Hepatocyte (in vitro differentiated cells): ENCODE data around the gene SKP1. TPM values are rescaled to one million over a fixed set of nuclear protein-coding genes. Genes with fewer than 3 reads are reported as not detected.

Experiments used
- DNase-seq: peaks from one replicate; pipeline ENCODE4 v3.0.0-alpha.2; 2016; ENCODE audit warnings: low spot score
- H2AFZ ChIP-seq: fragments of 200-600 bp; sonication (generic); 2 replicates; pipeline ENCODE4 v1.6.0; 2016; ENCODE audit warnings: antibody characterized with exemption, mild to moderate bottlenecking
- H3K27ac ChIP-seq: fragments of 200-600 bp; sonication (generic); 2 replicates; pipeline ENCODE4 v1.5.1; 2016; ENCODE audit warnings: mild to moderate bottlenecking
- H3K27me3 ChIP-seq: fragments of 200-600 bp; sonication (generic); 2 replicates; pipeline ENCODE4 v1.6.1; 2016
- H3K36me3 ChIP-seq: fragments of 200-600 bp; sonication (generic); replicated peaks from 2 replicates; pipeline ENCODE4 v1.5.1; 2016; ENCODE audit warnings: low read depth; ENCODE audit not compliant: insufficient read depth
- H3K4me1 ChIP-seq: fragments of 200-600 bp; sonication (generic); 2 replicates; pipeline ENCODE4 v1.5.1; 2016; ENCODE audit warnings: mild to moderate bottlenecking, moderate library complexity; ENCODE audit not compliant: insufficient read depth
- H3K4me2 ChIP-seq: fragments of 200-600 bp; sonication (generic); 2 replicates; pipeline ENCODE4 v1.6.0; 2016
- H3K4me3 ChIP-seq: fragments of 200-600 bp; sonication (generic); 2 replicates; pipeline ENCODE4 v1.5.1; 2016; ENCODE audit warnings: mild to moderate bottlenecking
- H3K79me2 ChIP-seq: fragments of 200-600 bp; sonication (generic); 2 replicates; pipeline ENCODE4 v1.6.0; 2017; ENCODE audit warnings: mild to moderate bottlenecking
- H3K9me2 ChIP-seq: fragments of 200-600 bp; sonication (generic); replicated peaks from 2 replicates; pipeline ENCODE4 v1.6.0; 2017; ENCODE audit warnings: mild to moderate bottlenecking; ENCODE audit not compliant: insufficient read depth
- H3K9me3 ChIP-seq: fragments of 200-600 bp; sonication (generic); 2 replicates; pipeline ENCODE4 v1.5.1; 2016; ENCODE audit warnings: low read depth, mild to moderate bottlenecking
- H4K20me1 ChIP-seq: fragments of 200-600 bp; sonication (generic); 2 replicates; pipeline ENCODE4 v1.6.0; 2016; ENCODE audit warnings: mild to moderate bottlenecking; ENCODE audit not compliant: insufficient read depth, poor library complexity, severe bottlenecking
- EZH2 ChIP-seq: fragments of 200-600 bp; sonication (generic); IDR thresholded peaks from 2 replicates; pipeline ENCODE4 v1.6.1; 2016; ENCODE audit warnings: antibody characterized with exemption, mild to moderate bottlenecking, borderline replicate concordance
- EZH2phosphoT487 ChIP-seq: fragments of 200-600 bp; sonication (generic); IDR thresholded peaks from one replicate; pipeline ENCODE4 v1.6.1; 2018; ENCODE audit warnings: antibody characterized with exemption, mild to moderate bottlenecking, low read depth, moderate library complexity; ENCODE audit not compliant: unreplicated experiment, severe bottlenecking
- WGBS: methylation state at CpG from one replicate; pipeline ENCODE4 v1.1.6; 2016; ENCODE audit warnings: low lambda C conversion rate; ENCODE audit errors: missing lambda C conversion rate; 5-methylcytosine and 5-hydroxymethylcytosine counted together
- polyA plus RNA-seq: library from polyadenylated mRNA; unstranded; fragments of >200 nt; fragmentation: Nextera tagmentation; extraction: Ambion mirVana; gene quantifications from 2 replicates; pipeline ENCODE4 v1.2.1, GENCODE V29; 2016
- total RNA-seq: library from RNA; depleted of rRNA; stranded (reverse); fragments of >200 nt; gene quantifications from 2 replicates; pipeline ENCODE4 v1.2.3, GENCODE V29; 2014
- TF ChIP-seq, protein P1 (sequence below): fragments of 200-600 bp; sonication (generic); IDR thresholded peaks from 2 replicates; pipeline ENCODE4 v1.5.1; 2016; ENCODE audit warnings: antibody characterized with exemption, mild to moderate bottlenecking; ENCODE audit not compliant: poor library complexity

SKP1 gene
- total and polyA plus RNA-seq, 2 experiments from 2014 or later = 543 to 723 TPM

DNA sequence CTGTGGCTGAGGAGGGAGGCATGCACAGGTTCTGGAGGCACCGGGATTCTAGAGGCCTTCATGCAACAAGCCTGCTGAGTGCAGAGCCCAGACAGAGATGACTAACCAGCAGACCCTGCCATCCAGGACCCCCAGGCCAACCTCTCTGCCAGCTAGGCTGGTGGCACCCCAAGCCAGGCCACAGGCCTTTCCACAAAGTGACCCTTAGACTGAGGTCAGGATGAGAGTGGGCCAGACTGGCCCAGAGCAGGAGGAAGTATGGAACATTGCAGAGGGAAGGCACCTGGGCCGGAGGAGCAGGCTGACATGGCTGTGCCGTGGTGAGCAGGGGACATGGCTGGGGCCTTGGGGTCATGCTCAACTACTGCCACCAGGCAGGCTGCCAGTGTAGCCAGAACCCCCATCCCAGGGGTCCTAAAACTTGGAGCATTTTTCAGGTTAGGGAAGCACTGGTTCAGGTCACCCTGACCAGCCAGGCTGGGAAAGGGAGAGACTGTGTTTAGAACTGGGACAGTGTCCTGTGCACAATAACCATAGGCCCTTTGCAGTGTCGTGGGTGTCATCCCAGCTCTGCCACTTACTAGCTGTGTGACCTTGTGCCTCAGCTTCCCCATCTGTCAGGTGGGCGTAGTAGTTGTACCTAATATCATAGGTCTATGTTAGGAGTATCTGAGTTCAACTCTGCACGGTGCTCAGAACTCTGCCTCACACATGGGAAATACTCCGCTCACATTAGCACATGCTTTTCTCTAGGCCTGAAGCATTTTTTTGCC is 45.0 kb downstream of the SKP1 start:
- H3K27me3 ChIP-seq = no peaks in the 10 kb centered on the region
- peaks cover 2% of the 10 kb centered on the region for H4K20me1 ChIP-seq
- DNase-seq = no peak
- H3K4me2 ChIP-seq = no peak overlapping the region
- 98% methylated on average over 7 of the region's 7 CpGs for WGBS
- H3K27ac ChIP-seq = no peak overlapping the region
- H3K36me3 ChIP-seq = no peaks in the 10 kb centered on the region
- H3K4me1 ChIP-seq = no peaks in the 10 kb centered on the region
- H3K9me2 ChIP-seq = no peaks in the 10 kb centered on the region
- H3K79me2 ChIP-seq = peaks cover 2% of the 10 kb centered on the region
- TF ChIP-seq EZH2 = no peak
- TF ChIP-seq EZH2phosphoT487 = no peak
- TF ChIP-seq, protein P1, sequence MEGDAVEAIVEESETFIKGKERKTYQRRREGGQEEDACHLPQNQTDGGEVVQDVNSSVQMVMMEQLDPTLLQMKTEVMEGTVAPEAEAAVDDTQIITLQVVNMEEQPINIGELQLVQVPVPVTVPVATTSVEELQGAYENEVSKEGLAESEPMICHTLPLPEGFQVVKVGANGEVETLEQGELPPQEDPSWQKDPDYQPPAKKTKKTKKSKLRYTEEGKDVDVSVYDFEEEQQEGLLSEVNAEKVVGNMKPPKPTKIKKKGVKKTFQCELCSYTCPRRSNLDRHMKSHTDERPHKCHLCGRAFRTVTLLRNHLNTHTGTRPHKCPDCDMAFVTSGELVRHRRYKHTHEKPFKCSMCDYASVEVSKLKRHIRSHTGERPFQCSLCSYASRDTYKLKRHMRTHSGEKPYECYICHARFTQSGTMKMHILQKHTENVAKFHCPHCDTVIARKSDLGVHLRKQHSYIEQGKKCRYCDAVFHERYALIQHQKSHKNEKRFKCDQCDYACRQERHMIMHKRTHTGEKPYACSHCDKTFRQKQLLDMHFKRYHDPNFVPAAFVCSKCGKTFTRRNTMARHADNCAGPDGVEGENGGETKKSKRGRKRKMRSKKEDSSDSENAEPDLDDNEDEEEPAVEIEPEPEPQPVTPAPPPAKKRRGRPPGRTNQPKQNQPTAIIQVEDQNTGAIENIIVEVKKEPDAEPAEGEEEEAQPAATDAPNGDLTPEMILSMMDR = no peak
- no peak overlapping the region for H3K4me3 ChIP-seq
- no peaks in the 10 kb centered on the region for H3K9me3 ChIP-seq
- H2AFZ ChIP-seq = no peak overlapping the region

DNA sequence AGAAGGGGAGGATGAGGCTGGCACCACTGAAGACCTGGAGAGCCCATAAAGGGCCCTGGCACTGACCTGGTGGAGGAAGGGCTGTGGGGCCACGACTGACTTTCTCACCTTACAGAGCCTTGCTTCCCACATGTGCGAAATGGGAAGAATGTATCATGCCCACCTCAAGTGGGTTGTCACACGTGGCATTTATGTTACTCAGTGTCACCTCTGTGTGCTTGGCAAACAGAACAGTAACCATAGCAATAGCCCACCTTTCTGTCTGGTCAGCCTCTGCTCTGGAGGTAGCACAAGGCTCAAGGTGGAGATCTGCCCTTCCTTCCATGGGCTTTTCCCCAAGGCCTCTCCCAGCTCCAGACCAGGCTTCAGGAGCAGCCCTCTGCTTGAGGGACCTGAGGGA is 45.6 kb downstream of the SKP1 start:
- H3K79me2 ChIP-seq = peaks cover 2% of the 10 kb centered on the region
- no peaks in the 10 kb centered on the region for H3K4me1 ChIP-seq
- 93% methylated on average over 3 of the region's 3 CpGs for WGBS
- H3K4me2 ChIP-seq = no peak overlapping the region
- H2AFZ ChIP-seq = no peak overlapping the region
- no peaks in the 10 kb centered on the region for H3K9me3 ChIP-seq
- no peak overlapping the region for H3K27ac ChIP-seq
- H3K27me3 ChIP-seq = no peaks in the 10 kb centered on the region
- no peak for TF ChIP-seq EZH2phosphoT487
- TF ChIP-seq, protein P1 = no peak
- no peak for TF ChIP-seq EZH2
- no peak overlapping the region for H3K4me3 ChIP-seq
- DNase-seq = no peak
- H3K36me3 ChIP-seq = no peaks in the 10 kb centered on the region
- H3K9me2 ChIP-seq = no peaks in the 10 kb centered on the region
- peaks cover 2% of the 10 kb centered on the region for H4K20me1 ChIP-seq

DNA sequence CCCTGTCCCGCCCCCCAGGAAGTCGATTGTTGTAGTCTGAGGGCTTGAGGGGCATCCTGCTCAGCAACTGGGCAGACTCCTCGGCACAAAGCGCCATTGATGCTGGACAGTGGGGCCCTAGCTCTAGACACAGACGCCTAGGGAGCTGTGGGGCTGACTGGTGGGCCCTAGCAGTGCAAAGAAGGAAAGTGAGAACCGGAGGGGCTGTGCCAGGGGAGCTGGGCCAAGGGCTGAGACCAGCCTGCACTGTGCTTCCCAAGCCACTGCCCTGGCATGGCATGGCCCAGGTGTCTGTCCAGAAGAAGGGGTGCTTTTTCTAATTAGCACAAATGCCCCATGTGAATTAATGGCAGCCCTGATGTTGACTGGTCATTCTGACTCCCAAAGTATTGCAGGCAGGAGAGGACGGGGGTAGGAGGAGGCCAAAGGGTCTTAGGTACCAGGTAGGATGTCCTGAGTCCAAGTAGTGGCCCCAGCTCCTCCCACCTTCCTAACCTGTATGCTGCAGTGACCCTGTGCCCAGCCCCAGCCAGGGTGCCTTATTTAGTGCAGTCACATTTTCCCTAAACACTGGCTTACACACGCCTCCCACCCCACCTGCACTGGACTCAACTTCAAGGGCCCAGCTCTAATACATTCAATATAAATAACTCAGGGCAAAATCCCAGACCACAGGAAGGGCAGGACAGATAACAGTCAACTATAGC is 46.4 kb downstream of the SKP1 start:
- H3K79me2 ChIP-seq = peaks cover 2% of the 10 kb centered on the region
- H3K36me3 ChIP-seq = no peaks in the 10 kb centered on the region
- TF ChIP-seq EZH2 = no peak
- TF ChIP-seq, protein P1 = no peak
- TF ChIP-seq EZH2phosphoT487 = no peak
- no peaks in the 10 kb centered on the region for H3K9me3 ChIP-seq
- no peaks in the 10 kb centered on the region for H3K27me3 ChIP-seq
- no peak overlapping the region for H3K4me2 ChIP-seq
- H3K4me1 ChIP-seq = peaks cover 6% of the 10 kb centered on the region
- H3K9me2 ChIP-seq = no peaks in the 10 kb centered on the region
- H3K27ac ChIP-seq = no peak overlapping the region
- 96% methylated on average over 8 of the region's 8 CpGs for WGBS
- no peak for DNase-seq
- H3K4me3 ChIP-seq = no peak overlapping the region
- no peak overlapping the region for H2AFZ ChIP-seq
- peaks cover 2% of the 10 kb centered on the region for H4K20me1 ChIP-seq
